ENCODE measurements around the gene SPATA20.

SPATA20 gene

DNA sequence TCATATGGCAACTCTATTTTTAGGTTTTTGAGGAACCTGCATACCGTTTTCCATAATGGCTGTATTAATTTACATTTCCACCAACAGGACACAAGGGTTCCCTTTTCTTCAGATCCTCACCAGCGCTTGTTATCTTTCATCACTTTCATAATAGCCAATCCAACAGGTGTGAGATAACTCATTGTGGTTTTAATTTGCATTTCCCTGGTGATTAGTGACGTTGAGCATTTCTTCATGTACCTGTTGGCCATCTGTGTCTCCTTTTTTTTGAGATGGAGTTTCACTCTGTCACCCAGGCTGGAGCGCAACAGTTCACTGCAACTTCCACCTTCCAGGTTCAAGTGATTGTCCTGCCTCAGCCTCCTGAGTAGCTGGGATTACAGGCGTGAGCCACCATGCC lies 51.5 kb downstream of the SPATA20 start:
- DNase-seq (ENCODE audit: low read depth), result no peak
- H3K4me3 ChIP-seq (ENCODE audit: control insufficient read depth, low read depth, low read length), result no peak overlapping the region
- TF ChIP-seq, protein P1, sequence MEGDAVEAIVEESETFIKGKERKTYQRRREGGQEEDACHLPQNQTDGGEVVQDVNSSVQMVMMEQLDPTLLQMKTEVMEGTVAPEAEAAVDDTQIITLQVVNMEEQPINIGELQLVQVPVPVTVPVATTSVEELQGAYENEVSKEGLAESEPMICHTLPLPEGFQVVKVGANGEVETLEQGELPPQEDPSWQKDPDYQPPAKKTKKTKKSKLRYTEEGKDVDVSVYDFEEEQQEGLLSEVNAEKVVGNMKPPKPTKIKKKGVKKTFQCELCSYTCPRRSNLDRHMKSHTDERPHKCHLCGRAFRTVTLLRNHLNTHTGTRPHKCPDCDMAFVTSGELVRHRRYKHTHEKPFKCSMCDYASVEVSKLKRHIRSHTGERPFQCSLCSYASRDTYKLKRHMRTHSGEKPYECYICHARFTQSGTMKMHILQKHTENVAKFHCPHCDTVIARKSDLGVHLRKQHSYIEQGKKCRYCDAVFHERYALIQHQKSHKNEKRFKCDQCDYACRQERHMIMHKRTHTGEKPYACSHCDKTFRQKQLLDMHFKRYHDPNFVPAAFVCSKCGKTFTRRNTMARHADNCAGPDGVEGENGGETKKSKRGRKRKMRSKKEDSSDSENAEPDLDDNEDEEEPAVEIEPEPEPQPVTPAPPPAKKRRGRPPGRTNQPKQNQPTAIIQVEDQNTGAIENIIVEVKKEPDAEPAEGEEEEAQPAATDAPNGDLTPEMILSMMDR (IDR thresholded peaks at IDR 0.05; ENCODE audit: control insufficient read depth, insufficient read depth, low read depth, low read length, missing control alignments), result no peak

DNA sequence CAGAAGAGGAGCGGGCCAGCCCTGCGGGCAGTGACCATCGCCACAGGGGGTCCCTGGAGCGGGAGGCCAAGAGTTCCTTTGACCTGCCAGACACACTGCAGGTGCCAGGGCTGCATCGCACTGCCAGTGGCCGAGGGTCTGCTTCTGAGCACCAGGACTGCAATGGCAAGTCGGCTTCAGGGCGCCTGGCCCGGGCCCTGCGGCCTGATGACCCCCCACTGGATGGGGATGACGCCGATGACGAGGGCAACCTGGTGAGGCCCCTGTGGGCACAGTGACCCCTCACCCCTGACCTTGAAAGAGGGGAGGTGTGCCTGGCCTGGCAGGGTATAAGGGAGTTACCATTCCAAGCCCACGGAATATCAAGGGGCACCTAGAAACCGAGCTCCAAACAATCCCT lies 52.6 kb downstream of the SPATA20 start:
- TF ChIP-seq, protein P1 (IDR thresholded peaks at IDR 0.05; ENCODE audit: control insufficient read depth, insufficient read depth, low read depth, low read length, missing control alignments), result no peak
- DNase-seq (ENCODE audit: low read depth), result no peak
- no peak overlapping the region for H3K4me3 ChIP-seq (ENCODE audit: control insufficient read depth, low read depth, low read length)

DNA sequence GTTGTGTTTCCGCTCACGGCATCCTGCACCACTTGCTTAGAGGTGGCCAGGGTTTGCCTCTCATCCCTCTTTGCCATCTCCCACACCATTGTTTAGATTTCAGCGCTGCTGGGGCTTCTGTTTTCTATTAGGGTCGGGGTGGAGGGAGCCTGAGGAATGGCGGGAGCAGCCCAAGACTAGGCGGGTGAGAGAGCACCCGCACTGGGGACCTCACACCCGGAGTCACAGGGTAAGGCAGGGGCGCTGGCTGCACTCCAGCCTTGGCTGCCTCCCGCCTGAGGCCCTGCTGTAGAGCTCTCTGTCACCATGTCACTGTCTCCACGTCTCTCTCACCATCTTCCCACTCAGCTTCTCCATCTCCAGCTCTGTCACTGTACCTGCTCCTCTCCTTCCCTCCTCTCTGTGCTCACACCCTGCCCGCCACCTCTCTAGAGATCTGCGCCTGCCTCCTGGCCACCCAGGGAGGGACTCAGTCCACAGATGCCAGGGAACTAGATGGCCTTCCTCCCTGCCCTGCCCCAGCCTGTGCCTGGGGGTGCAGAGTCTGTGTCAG lies 54.9 kb downstream of the SPATA20 start:
- TF ChIP-seq, protein P1 (IDR thresholded peaks at IDR 0.05; ENCODE audit: control insufficient read depth, insufficient read depth, low read depth, low read length, missing control alignments), result no peak
- no peak overlapping the region for H3K4me3 ChIP-seq (ENCODE audit: control insufficient read depth, low read depth, low read length)
- no peak for DNase-seq (ENCODE audit: low read depth)

DNA sequence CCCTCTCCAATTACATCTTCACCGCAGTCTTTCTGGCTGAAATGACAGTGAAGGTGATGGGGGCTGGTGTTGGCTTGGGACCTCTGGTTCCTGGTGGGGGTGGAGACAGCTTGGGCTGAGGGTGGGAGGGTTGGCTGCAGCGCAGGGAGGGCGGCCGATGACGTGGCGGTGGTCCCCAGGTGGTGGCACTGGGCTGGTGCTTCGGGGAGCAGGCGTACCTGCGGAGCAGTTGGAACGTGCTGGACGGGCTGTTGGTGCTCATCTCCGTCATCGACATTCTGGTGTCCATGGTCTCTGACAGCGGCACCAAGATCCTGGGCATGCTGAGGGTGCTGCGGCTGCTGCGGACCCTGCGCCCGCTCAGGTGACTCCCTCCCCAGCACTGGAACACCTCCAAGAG lies 55.9 kb downstream of the SPATA20 start:
- no peak for DNase-seq (ENCODE audit: low read depth)
- H3K4me3 ChIP-seq (ENCODE audit: control insufficient read depth, low read depth, low read length), result no peak overlapping the region
- TF ChIP-seq, protein P1 (IDR thresholded peaks at IDR 0.05; ENCODE audit: control insufficient read depth, insufficient read depth, low read depth, low read length, missing control alignments), result no peak

DNA sequence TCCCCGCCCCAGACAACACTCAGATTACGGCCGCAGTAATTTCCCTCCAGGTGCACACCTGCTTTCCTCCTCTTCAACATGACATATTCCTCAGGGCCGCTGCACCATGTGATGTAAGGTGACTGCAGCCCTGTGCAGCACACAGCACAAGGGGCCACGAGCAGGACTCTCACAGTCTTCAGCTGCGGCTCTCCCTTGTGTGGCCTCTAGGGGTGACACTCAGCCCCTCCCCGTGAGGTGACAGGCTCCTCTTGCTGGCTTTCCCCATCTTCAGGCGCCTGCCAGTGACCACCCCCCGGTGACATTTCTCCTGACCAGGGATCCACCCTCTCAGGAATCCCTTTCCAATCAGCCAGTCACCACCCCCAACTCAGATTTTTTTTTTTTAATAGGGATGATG lies 56.4 kb downstream of the SPATA20 start:
- no peak for DNase-seq (ENCODE audit: low read depth)
- no peak overlapping the region for H3K4me3 ChIP-seq (ENCODE audit: control insufficient read depth, low read depth, low read length)
- TF ChIP-seq, protein P1 (IDR thresholded peaks at IDR 0.05; ENCODE audit: control insufficient read depth, insufficient read depth, low read depth, low read length, missing control alignments), result no peak

DNA sequence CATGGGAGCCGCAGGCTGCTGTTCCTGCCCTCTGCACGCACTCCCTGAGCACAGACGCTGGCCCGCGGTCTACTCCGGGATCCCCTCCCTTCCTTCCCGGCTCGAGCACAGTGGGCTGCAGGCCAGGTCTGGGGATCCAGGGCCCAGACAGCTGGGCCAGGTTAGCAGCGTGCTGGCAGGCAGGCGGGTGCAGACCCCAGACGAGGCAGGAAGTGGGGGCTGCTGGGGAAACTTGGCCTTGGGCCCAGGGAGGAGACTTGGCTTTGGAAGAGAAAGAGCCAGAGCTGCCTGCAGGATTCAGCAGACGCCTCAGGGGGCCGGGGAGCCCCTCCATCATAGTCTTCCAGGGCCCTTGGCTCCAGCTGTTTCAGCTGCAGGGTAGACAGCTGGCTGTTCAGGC lies 57.5 kb downstream of the SPATA20 start:
- H3K4me3 ChIP-seq (ENCODE audit: control insufficient read depth, low read depth, low read length), result no peak overlapping the region
- TF ChIP-seq, protein P1 (IDR thresholded peaks at IDR 0.05; ENCODE audit: control insufficient read depth, insufficient read depth, low read depth, low read length, missing control alignments), result no peak
- DNase-seq (ENCODE audit: low read depth), result no peak

DNA sequence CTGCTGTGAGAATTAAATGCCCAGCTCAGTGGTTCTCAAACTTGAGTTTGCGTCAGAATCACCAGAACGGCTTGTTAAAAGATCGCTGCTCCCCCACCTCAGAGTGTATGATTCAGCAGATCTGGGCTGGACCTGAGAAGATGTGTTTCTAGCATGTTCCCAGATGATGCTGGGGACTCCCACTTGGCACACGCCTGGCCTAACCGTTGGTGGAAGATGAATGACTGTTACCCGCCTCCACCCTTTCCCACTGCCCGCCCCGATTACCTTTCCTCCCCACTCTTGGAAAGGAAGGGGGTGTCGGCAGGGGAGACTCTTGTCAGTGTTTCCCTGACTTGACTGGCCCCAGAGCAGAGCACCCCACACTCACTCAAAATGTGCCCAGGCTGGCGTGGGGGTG lies 58.5 kb downstream of the SPATA20 start:
- H3K4me3 ChIP-seq (ENCODE audit: control insufficient read depth, low read depth, low read length), result no peak overlapping the region
- no peak for DNase-seq (ENCODE audit: low read depth)
- TF ChIP-seq, protein P1 (IDR thresholded peaks at IDR 0.05; ENCODE audit: control insufficient read depth, insufficient read depth, low read depth, low read length, missing control alignments), result no peak
